Neural crest cell (in vitro differentiated cells): Measurements from ENCODE around the gene SRGN. TPM values are rescaled to one million over a fixed set of nuclear protein-coding genes. Genes with fewer than 3 reads are reported as not detected.

Experiments used
- DNase-seq: peaks from one replicate; pipeline ENCODE4 v3.0.0; 2021; ENCODE audit warnings: low read depth, mixed read lengths, low spot score
- H3K27ac Mint-ChIP-seq: one replicate; pipeline ENCODE4 v1.8.0; 2021; ENCODE audit warnings: mild to moderate bottlenecking, mixed read lengths; ENCODE audit not compliant: unreplicated experiment
- H3K27me3 Mint-ChIP-seq: 2 replicates; pipeline ENCODE4 v1.8.0; 2021; ENCODE audit warnings: low read depth, mild to moderate bottlenecking, mixed read lengths
- H3K36me3 Mint-ChIP-seq: 2 replicates; pipeline ENCODE4 v1.8.0; 2021; ENCODE audit warnings: low read depth, mild to moderate bottlenecking, mixed read lengths
- H3K4me1 Mint-ChIP-seq: 2 replicates; pipeline ENCODE4 v1.8.0; 2021; ENCODE audit warnings: mixed read lengths
- H3K4me3 Mint-ChIP-seq: one replicate; pipeline ENCODE4 v1.8.0; 2021; ENCODE audit warnings: mild to moderate bottlenecking, mixed read lengths
- H3K9me3 Mint-ChIP-seq: 2 replicates; pipeline ENCODE4 v1.8.0; 2021; ENCODE audit warnings: mixed read lengths
- total RNA-seq: library from RNA; stranded (reverse); gene quantifications from 2 replicates; pipeline ENCODE4 v1.2.1, GENCODE V29; 2021
- TF ChIP-seq, protein P1 (sequence below): fragments of 200-600 bp; sonication (generic); conservative IDR thresholded peaks from 2 replicates; pipeline ENCODE4 v1.5.0; 2021; ENCODE audit warnings: antibody characterized with exemption, mild to moderate bottlenecking

The SRGN gene
- total RNA-seq, 1 donor from 2014 or later: not detected

DNA sequence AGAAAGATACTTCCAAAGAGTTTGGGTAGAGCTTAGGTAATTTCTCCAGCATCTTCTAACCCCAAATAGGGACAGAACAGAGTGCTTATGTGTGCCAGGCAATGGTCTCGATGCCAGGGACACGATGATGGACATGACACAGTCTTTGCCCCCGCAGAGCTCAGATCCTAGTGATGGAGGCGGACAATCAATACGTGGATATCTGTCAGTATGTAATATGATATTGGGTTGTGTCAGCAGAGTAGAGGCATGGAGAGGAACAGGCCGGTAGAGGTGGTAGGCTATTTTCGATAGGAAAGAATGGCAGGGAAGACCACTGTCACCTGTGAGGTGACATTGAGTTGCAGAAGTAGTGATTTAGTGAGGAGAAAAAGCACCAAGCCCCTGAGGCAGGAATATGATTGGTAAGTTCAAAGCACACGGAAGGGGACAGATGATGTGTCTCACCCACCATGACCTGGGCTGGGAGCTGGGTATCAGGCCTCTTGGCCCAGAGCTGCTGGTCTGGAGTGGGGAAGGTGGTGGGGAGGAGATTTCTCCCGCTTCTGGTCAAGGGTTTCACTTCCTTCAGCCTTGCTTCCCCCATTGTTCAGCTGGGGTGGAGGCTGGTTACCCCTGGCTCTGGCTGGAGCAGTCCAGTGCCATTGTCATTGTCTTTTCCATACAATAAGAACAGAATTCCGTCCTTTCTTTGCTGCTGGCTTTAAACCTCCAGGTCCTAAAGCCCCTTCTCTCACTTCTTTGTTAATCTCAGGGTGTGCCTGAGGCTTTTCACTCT is 36.0 kb upstream of the SRGN start:
- no peak for DNase-seq
- Mint-ChIP-seq H3K4me1 (peaks cover 6% of the 10 kb centered on the region), H3K27me3 (no peaks in the 10 kb centered on the region), H3K9me3 (no peaks in the 10 kb centered on the region), H3K27ac (no peak overlapping the region), H3K36me3 (no peaks in the 10 kb centered on the region), H3K4me3 (no peak overlapping the region)
- TF ChIP-seq, protein P1, sequence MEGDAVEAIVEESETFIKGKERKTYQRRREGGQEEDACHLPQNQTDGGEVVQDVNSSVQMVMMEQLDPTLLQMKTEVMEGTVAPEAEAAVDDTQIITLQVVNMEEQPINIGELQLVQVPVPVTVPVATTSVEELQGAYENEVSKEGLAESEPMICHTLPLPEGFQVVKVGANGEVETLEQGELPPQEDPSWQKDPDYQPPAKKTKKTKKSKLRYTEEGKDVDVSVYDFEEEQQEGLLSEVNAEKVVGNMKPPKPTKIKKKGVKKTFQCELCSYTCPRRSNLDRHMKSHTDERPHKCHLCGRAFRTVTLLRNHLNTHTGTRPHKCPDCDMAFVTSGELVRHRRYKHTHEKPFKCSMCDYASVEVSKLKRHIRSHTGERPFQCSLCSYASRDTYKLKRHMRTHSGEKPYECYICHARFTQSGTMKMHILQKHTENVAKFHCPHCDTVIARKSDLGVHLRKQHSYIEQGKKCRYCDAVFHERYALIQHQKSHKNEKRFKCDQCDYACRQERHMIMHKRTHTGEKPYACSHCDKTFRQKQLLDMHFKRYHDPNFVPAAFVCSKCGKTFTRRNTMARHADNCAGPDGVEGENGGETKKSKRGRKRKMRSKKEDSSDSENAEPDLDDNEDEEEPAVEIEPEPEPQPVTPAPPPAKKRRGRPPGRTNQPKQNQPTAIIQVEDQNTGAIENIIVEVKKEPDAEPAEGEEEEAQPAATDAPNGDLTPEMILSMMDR: no peak

DNA sequence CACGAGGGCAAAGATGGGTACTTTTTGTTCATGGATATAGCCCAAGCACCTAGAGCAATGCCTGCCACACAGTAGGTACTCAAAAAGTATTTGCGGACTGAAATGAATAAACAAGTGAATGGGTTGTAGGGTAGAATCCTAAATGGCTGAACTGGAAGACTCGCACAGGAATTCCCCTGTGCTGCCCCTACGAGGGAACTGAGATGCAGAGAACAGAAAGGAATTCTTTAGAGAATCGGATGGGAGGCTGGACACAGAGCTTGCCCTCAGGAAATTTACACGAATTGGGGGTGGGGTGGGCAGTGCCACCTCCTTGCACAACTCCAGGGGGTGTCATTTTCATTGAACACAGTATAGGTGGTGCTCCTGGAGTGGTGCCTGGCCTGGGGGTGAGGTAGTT is 35.2 kb upstream of the SRGN start:
- DNase-seq: no peak
- no peak overlapping the region for H3K4me3 Mint-ChIP-seq
- no peaks in the 10 kb centered on the region for H3K27me3 Mint-ChIP-seq
- H3K27ac Mint-ChIP-seq: no peak overlapping the region
- H3K9me3 Mint-ChIP-seq: no peaks in the 10 kb centered on the region
- peaks cover 6% of the 10 kb centered on the region for H3K4me1 Mint-ChIP-seq
- no peaks in the 10 kb centered on the region for H3K36me3 Mint-ChIP-seq
- TF ChIP-seq, protein P1: no peak

DNA sequence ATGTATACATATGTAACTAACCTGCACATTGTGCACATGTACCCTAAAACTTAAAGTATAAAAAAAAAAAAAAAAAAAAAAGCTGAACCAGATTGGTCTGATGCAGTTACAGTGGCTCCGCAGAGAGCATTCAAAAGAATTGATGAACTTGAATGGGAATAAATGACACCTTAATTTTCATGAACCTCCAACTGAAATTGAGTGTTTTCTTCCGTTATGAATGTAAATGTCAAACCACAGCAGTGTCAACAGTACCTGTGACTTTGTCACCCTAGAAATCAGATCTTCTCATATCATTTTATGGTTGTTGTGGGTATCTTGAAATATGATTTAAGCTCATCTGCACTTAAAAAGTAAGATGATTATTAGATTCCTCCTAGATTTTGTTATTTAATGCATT is 32.7 kb upstream of the SRGN start:
- Mint-ChIP-seq H3K27ac (no peak overlapping the region), H3K27me3 (no peaks in the 10 kb centered on the region), H3K36me3 (no peaks in the 10 kb centered on the region), H3K9me3 (no peaks in the 10 kb centered on the region), H3K4me1 (peaks cover 6% of the 10 kb centered on the region), H3K4me3 (no peak overlapping the region)
- TF ChIP-seq, protein P1: no peak
- no peak for DNase-seq

DNA sequence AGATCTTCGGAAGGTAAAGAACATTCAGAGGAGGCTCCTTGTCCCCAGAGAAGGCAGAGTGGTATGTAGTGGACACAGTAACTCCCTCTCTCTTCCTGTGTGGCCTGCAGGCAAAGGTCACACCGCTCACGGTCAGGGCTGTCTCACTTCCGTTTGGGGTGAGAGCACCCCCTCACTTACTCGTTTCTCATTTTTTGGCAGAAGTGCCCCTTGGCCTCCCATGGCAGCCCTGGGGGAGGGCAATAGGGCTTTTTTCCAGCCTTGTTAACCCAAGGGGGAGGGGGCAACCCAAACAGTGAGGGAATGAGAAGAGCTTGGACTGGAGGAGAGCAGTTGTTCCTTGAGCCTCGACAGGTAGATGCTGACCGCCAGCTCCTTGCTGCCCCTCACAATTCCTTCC is 31.8 kb upstream of the SRGN start:
- H3K27ac Mint-ChIP-seq: no peak overlapping the region
- no peak overlapping the region for H3K4me3 Mint-ChIP-seq
- no peaks in the 10 kb centered on the region for H3K27me3 Mint-ChIP-seq
- peaks cover 6% of the 10 kb centered on the region for H3K4me1 Mint-ChIP-seq
- TF ChIP-seq, protein P1: no peak
- no peaks in the 10 kb centered on the region for H3K9me3 Mint-ChIP-seq
- H3K36me3 Mint-ChIP-seq: no peaks in the 10 kb centered on the region
- DNase-seq: no peak

DNA sequence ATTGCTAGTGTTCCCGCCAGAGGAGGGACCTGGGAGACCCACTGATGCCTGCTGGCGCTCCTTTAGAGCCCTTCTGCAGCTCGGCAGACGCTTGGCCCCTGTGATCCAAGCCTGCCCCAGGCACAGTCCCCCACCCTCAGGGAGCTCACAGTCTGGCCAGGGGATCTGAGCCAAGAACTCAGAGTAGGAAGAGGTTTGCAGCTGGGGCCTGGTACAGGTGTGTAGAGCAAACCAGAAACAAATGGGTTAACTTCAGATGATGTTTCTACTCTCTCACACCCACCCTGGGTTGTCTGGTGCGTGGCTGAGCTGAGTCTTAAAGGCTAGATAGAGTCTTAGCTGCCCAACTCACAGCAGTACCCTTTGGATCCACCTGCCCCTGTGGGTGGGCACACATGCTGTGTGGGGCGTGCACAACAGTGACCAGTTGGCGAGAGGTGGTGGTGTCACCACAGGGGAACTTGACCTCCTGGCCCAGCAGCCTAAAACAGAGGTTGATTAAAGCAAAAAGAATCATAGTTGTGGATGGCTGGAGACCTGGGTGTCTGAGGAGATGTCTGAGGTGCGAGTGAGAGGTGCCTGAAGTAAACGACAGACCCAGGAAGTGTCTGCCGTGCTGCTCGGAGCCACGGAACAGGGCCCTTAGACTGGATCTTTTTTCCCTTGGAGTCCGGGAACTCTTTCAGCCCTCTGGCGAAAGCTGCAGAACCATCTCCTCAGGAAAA is 31.2 kb upstream of the SRGN start:
- DNase-seq: no peak
- Mint-ChIP-seq H3K4me1 (peaks cover 6% of the 10 kb centered on the region), H3K9me3 (no peaks in the 10 kb centered on the region), H3K27me3 (no peaks in the 10 kb centered on the region), H3K27ac (no peak overlapping the region), H3K36me3 (no peaks in the 10 kb centered on the region), H3K4me3 (no peak overlapping the region)
- TF ChIP-seq, protein P1: no peak
